ENCODE measurements around the gene GPC5.
"Not testable (repeated sequence)": the region's sequence is repeated elsewhere in the genome, so short reads cannot be mapped to it uniquely, and the experiment has no call there.

DNA sequence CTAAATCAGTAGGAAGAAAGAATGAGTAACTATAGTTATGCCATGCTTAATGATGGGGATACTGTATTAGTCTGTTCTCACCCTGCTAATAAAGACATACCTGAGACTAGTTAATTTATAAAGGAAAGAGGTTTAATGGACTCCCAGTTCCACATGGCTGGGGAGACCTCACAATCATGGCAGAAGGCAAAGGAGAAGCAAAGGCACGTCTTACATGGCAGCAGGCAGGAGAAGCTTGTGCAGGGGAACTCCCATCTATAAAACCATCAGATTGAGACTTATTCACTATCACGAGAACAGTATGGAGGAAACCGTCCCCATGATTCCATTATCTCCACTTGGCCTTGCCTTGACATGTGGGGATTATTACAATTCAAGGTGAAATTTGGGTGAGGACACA is 1084.4 kb downstream of the GPC5 start:
- TF ChIP-seq, protein P1, sequence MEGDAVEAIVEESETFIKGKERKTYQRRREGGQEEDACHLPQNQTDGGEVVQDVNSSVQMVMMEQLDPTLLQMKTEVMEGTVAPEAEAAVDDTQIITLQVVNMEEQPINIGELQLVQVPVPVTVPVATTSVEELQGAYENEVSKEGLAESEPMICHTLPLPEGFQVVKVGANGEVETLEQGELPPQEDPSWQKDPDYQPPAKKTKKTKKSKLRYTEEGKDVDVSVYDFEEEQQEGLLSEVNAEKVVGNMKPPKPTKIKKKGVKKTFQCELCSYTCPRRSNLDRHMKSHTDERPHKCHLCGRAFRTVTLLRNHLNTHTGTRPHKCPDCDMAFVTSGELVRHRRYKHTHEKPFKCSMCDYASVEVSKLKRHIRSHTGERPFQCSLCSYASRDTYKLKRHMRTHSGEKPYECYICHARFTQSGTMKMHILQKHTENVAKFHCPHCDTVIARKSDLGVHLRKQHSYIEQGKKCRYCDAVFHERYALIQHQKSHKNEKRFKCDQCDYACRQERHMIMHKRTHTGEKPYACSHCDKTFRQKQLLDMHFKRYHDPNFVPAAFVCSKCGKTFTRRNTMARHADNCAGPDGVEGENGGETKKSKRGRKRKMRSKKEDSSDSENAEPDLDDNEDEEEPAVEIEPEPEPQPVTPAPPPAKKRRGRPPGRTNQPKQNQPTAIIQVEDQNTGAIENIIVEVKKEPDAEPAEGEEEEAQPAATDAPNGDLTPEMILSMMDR (IDR thresholded peaks at IDR 0.05) = not testable (repeated sequence)
- TF ChIP-seq POLR2A (IDR thresholded peaks at IDR 0.05) = not testable (repeated sequence)
